Measurements from ENCODE around the gene TAS2R13.

Gene TAS2R13

GRCh38 chr12:10926269-10926668, 16.9 kb upstream of the TAS2R13 start:
- H3K4me1 ChIP-seq (ENCODE audit: control insufficient read depth, insufficient read depth, low read length) = no peaks in the 10 kb centered on the region
- H3K9me3 ChIP-seq (ENCODE audit: control insufficient read depth in 2 of 2, low read length in 2 of 2) = no peaks in the 10 kb centered on the region
- H3K27me3 ChIP-seq (ENCODE audit: control insufficient read depth in 1 of 2, insufficient read depth in 2 of 2, low read length in 2 of 2) = no peaks in the 10 kb centered on the region
- no peak overlapping the region for H3K9ac ChIP-seq (ENCODE audit: low read length in 2 of 2)
- no peaks in the 10 kb centered on the region for H3K36me3 ChIP-seq (ENCODE audit: control insufficient read depth in 2 of 2, insufficient read depth in 2 of 2, low read length in 2 of 2)
- no peak overlapping the region for H3K27ac ChIP-seq (ENCODE audit: low read length)
- H3K4me3 ChIP-seq (ENCODE audit: low read length in 2 of 2) = no peak overlapping the region

DNA sequence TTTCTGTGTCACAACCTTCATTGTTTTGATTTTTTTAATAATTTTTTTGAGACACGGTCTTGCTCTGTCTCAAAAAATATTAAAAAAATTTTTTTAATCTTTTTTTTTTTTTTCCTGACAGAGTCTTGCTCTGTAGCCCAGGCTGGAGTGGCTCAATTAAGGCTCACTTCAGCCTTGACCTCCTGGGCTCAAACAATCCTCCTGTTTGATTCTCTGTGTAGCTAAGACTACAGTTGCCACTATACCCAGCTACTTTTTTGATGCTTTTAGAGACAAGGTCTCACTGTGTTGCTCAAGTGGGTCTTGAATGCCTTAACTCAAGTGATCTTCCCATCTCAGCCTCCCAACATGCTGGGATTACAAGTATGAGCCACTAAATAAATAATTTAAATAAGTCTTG, 10.4 kb upstream of the TAS2R13 start:
- H3K36me3 ChIP-seq (ENCODE audit: control insufficient read depth in 2 of 2, insufficient read depth in 2 of 2, low read length in 2 of 2) = no peaks in the 10 kb centered on the region
- no peak overlapping the region for H3K4me3 ChIP-seq (ENCODE audit: low read length in 2 of 2)
- no peaks in the 10 kb centered on the region for H3K4me1 ChIP-seq (ENCODE audit: control insufficient read depth, insufficient read depth, low read length)
- H3K9ac ChIP-seq (ENCODE audit: low read length in 2 of 2) = no peak overlapping the region
- no peaks in the 10 kb centered on the region for H3K27me3 ChIP-seq (ENCODE audit: control insufficient read depth in 1 of 2, insufficient read depth in 2 of 2, low read length in 2 of 2)
- no peaks in the 10 kb centered on the region for H3K9me3 ChIP-seq (ENCODE audit: control insufficient read depth in 2 of 2, low read length in 2 of 2)
- no peak overlapping the region for H3K27ac ChIP-seq (ENCODE audit: low read length)

- no peaks in the 10 kb centered on the region for H3K27me3 ChIP-seq (ENCODE audit: control insufficient read depth in 1 of 2, insufficient read depth in 2 of 2, low read length in 2 of 2)
- H3K9me3 ChIP-seq (ENCODE audit: control insufficient read depth in 2 of 2, low read length in 2 of 2) = no peaks in the 10 kb centered on the region
- H3K9ac ChIP-seq (ENCODE audit: low read length in 2 of 2) = no peak overlapping the region
- no peaks in the 10 kb centered on the region for H3K4me1 ChIP-seq (ENCODE audit: control insufficient read depth, insufficient read depth, low read length)
- H3K27ac ChIP-seq (ENCODE audit: low read length) = no peak overlapping the region
- H3K36me3 ChIP-seq (ENCODE audit: control insufficient read depth in 2 of 2, insufficient read depth in 2 of 2, low read length in 2 of 2) = no peaks in the 10 kb centered on the region
- no peak overlapping the region for H3K4me3 ChIP-seq (ENCODE audit: low read length in 2 of 2)
Measured at GRCh38 chr12:10910380-10910779, 1.0 kb upstream of the TAS2R13 start.

DNA sequence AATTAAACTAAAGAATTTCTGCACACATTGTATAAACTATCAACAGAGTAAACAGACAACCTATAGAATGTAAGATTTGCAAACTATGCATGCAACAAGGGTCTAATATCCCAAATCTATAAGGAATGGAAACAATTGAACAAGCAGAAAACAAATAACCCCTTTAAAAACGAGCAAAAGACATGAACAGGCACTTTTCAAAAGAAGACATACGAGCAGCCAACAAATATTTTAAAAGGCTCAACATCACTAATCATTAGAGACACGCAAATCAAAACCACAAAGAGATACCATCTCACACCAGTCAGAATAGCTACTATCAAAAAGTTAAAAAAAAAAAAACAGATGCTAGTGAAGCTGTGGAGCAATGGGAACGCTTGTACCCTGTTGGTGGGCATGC, 4.7 kb downstream of the TAS2R13 start:
- Histone ChIP-seq H3K4me3 (ENCODE audit: low read length in 2 of 2) (no peak overlapping the region), H3K27ac (ENCODE audit: low read length) (no peak overlapping the region), H3K27me3 (ENCODE audit: control insufficient read depth in 1 of 2, insufficient read depth in 2 of 2, low read length in 2 of 2) (no peaks in the 10 kb centered on the region), H3K4me1 (ENCODE audit: control insufficient read depth, insufficient read depth, low read length) (no peaks in the 10 kb centered on the region), H3K9ac (ENCODE audit: low read length in 2 of 2) (no peak overlapping the region), H3K36me3 (ENCODE audit: control insufficient read depth in 2 of 2, insufficient read depth in 2 of 2, low read length in 2 of 2) (no peaks in the 10 kb centered on the region), H3K9me3 (ENCODE audit: control insufficient read depth in 2 of 2, low read length in 2 of 2) (peaks cover 0 to 16% of the 10 kb centered on the region in 2 donors)

GRCh38 chr12:10901427-10901826, 7.9 kb downstream of the TAS2R13 start:
- no peaks in the 10 kb centered on the region for H3K36me3 ChIP-seq (ENCODE audit: control insufficient read depth in 2 of 2, insufficient read depth in 2 of 2, low read length in 2 of 2)
- no peak overlapping the region for H3K9ac ChIP-seq (ENCODE audit: low read length in 2 of 2)
- no peak overlapping the region for H3K27ac ChIP-seq (ENCODE audit: low read length)
- no peaks in the 10 kb centered on the region for H3K27me3 ChIP-seq (ENCODE audit: control insufficient read depth in 1 of 2, insufficient read depth in 2 of 2, low read length in 2 of 2)
- no peaks in the 10 kb centered on the region for H3K4me1 ChIP-seq (ENCODE audit: control insufficient read depth, insufficient read depth, low read length)
- H3K4me3 ChIP-seq (ENCODE audit: low read length in 2 of 2) = no peak overlapping the region
- H3K9me3 ChIP-seq (ENCODE audit: control insufficient read depth in 2 of 2, low read length in 2 of 2) = peaks cover 0 to 16% of the 10 kb centered on the region in 2 donors

GRCh38 chr12:10900972-10901371, 8.4 kb downstream of the TAS2R13 start:
- Histone ChIP-seq H3K27me3 (ENCODE audit: control insufficient read depth in 1 of 2, insufficient read depth in 2 of 2, low read length in 2 of 2) (no peaks in the 10 kb centered on the region), H3K27ac (ENCODE audit: low read length) (no peak overlapping the region), H3K9ac (ENCODE audit: low read length in 2 of 2) (no peak overlapping the region), H3K4me1 (ENCODE audit: control insufficient read depth, insufficient read depth, low read length) (no peaks in the 10 kb centered on the region), H3K4me3 (ENCODE audit: low read length in 2 of 2) (no peak overlapping the region), H3K9me3 (ENCODE audit: control insufficient read depth in 2 of 2, low read length in 2 of 2) (peaks cover 0 to 16% of the 10 kb centered on the region in 2 donors), H3K36me3 (ENCODE audit: control insufficient read depth in 2 of 2, insufficient read depth in 2 of 2, low read length in 2 of 2) (no peaks in the 10 kb centered on the region)

DNA sequence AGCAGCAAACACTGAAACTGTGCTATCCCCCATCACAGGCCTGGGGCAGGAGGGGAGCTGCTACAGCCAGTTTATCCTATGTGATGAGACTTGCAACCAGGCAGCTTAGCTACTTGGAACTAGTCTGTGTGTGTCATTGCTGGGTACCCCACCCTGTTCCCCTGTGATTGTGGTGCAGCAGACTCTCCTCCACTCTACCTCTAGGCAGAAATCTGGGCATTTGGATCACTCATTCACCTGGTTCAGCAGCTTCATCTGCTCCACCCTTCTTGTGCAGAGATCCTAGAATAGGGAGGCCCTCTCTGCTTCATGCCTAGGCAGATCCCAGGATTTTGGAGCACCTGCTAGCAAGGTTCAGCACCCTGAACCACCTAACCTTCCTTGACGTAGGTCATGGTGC, 8.8 kb downstream of the TAS2R13 start:
- Histone ChIP-seq H3K4me1 (ENCODE audit: control insufficient read depth, insufficient read depth, low read length) (no peaks in the 10 kb centered on the region), H3K27me3 (ENCODE audit: control insufficient read depth in 1 of 2, insufficient read depth in 2 of 2, low read length in 2 of 2) (no peaks in the 10 kb centered on the region), H3K4me3 (ENCODE audit: low read length in 2 of 2) (no peak overlapping the region), H3K9ac (ENCODE audit: low read length in 2 of 2) (no peak overlapping the region), H3K27ac (ENCODE audit: low read length) (no peak overlapping the region), H3K36me3 (ENCODE audit: control insufficient read depth in 2 of 2, insufficient read depth in 2 of 2, low read length in 2 of 2) (no peaks in the 10 kb centered on the region), H3K9me3 (ENCODE audit: control insufficient read depth in 2 of 2, low read length in 2 of 2) (peaks cover 0 to 16% of the 10 kb centered on the region in 2 donors)

DNA sequence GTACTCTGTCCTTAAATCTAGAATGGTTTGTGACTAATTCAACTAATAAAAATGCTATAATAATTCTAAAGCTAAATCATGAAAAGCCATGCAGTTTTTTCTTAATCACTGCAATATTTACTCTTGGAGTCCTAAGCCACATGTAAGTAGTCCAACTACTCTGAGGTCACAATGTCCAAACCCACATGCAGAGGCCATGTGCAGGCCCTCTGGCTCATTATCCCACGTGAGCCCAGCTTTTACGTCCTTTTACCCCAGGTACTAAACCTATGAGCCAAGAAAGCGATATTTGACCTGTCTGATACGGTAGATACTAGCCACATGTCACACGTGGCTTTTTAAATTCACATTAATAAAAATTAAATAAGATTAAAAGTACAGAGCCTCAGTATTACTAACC, 12.5 kb downstream of the TAS2R13 start:
- H3K4me1 ChIP-seq (ENCODE audit: control insufficient read depth, insufficient read depth, low read length) = no peaks in the 10 kb centered on the region
- no peak overlapping the region for H3K27ac ChIP-seq (ENCODE audit: low read length)
- no peaks in the 10 kb centered on the region for H3K9me3 ChIP-seq (ENCODE audit: control insufficient read depth in 2 of 2, low read length in 2 of 2)
- H3K27me3 ChIP-seq (ENCODE audit: control insufficient read depth in 1 of 2, insufficient read depth in 2 of 2, low read length in 2 of 2) = no peaks in the 10 kb centered on the region
- no peaks in the 10 kb centered on the region for H3K36me3 ChIP-seq (ENCODE audit: control insufficient read depth in 2 of 2, insufficient read depth in 2 of 2, low read length in 2 of 2)
- no peak overlapping the region for H3K4me3 ChIP-seq (ENCODE audit: low read length in 2 of 2)
- H3K9ac ChIP-seq (ENCODE audit: low read length in 2 of 2) = no peak overlapping the region

- Histone ChIP-seq H3K36me3 (ENCODE audit: control insufficient read depth in 2 of 2, insufficient read depth in 2 of 2, low read length in 2 of 2) (no peaks in the 10 kb centered on the region), H3K9me3 (ENCODE audit: control insufficient read depth in 2 of 2, low read length in 2 of 2) (no peaks in the 10 kb centered on the region), H3K4me1 (ENCODE audit: control insufficient read depth, insufficient read depth, low read length) (no peaks in the 10 kb centered on the region), H3K4me3 (ENCODE audit: low read length in 2 of 2) (no peak overlapping the region), H3K27ac (ENCODE audit: low read length) (no peak overlapping the region), H3K27me3 (ENCODE audit: control insufficient read depth in 1 of 2, insufficient read depth in 2 of 2, low read length in 2 of 2) (no peaks in the 10 kb centered on the region), H3K9ac (ENCODE audit: low read length in 2 of 2) (no peak overlapping the region)
Measured at GRCh38 chr12:10891937-10892336, 17.4 kb downstream of the TAS2R13 start.

- Histone ChIP-seq H3K9ac (ENCODE audit: low read length in 2 of 2) (no peak overlapping the region), H3K36me3 (ENCODE audit: control insufficient read depth in 2 of 2, insufficient read depth in 2 of 2, low read length in 2 of 2) (no peaks in the 10 kb centered on the region), H3K27me3 (ENCODE audit: control insufficient read depth in 1 of 2, insufficient read depth in 2 of 2, low read length in 2 of 2) (no peaks in the 10 kb centered on the region), H3K4me1 (ENCODE audit: control insufficient read depth, insufficient read depth, low read length) (no peaks in the 10 kb centered on the region), H3K27ac (ENCODE audit: low read length) (no peak overlapping the region), H3K4me3 (ENCODE audit: low read length in 2 of 2) (no peak overlapping the region), H3K9me3 (ENCODE audit: control insufficient read depth in 2 of 2, low read length in 2 of 2) (no peaks in the 10 kb centered on the region)
Measured at GRCh38 chr12:10889226-10889625, 20.1 kb downstream of the TAS2R13 start.

GRCh38 chr12:10884086-10884725, 25.2 kb downstream of the TAS2R13 start, which contains the start of gene PRH1:
Gene PRH1, minus strand, starts transcription at chr12:10884255. Its CDS starts 38 bp downstream, at chr12:10884217.
- H3K9me3 ChIP-seq (ENCODE audit: control insufficient read depth in 2 of 2, low read length in 2 of 2) = no peaks in the 10 kb centered on the region
- no peaks in the 10 kb centered on the region for H3K4me1 ChIP-seq (ENCODE audit: control insufficient read depth, insufficient read depth, low read length)
- peaks cover 0 to 2% of the 10 kb centered on the region in 2 donors for H3K36me3 ChIP-seq (ENCODE audit: control insufficient read depth in 2 of 2, insufficient read depth in 2 of 2, low read length in 2 of 2)
- H3K27me3 ChIP-seq (ENCODE audit: control insufficient read depth in 1 of 2, insufficient read depth in 2 of 2, low read length in 2 of 2) = no peaks in the 10 kb centered on the region
- no peak within 1 kb of the TSS for H3K4me3 ChIP-seq (ENCODE audit: low read length in 2 of 2)
- H3K27ac ChIP-seq (ENCODE audit: low read length) = no peak within 1 kb of the TSS
- H3K9ac ChIP-seq (ENCODE audit: low read length in 2 of 2) = no peak within 1 kb of the TSS

Data from stomach smooth muscle (tissue), 2 donors.